GM12878 (cell line): ENCODE results near the gene SPPL2B. TPM values are rescaled to one million over a fixed set of nuclear protein-coding genes. Genes with fewer than 3 reads are reported as not detected.

Experiments
- ATAC-seq: fragments of 200-7000 bp; cut with Tn5 transposase; 3 replicates; pipeline ENCODE4 v1.9.1; 2020; ENCODE audit warnings: mild to moderate bottlenecking, moderate library complexity
- BruUV-seq: library from RNA; stranded (reverse); fragments of 400-500 nt; replicated peaks from 2 replicates; lab custom pipeline; 2021; lab: Mats Ljungman, UMichigan
- CTCF ChIA-PET: fragments of 300-600 bp; sonication (Branson Sonifier 250); formaldehyde crosslinking; extraction: SDS; loops from one replicate; lab custom pipeline; 2021; ENCODE audit warnings: inconsistent platforms; lab: Yijun Ruan, JAX
- POLR2A ChIA-PET: fragments of 350-600 bp; formaldehyde crosslinking; extraction: SDS; loops from one replicate; lab custom pipeline; 2021; ENCODE audit warnings: inconsistent platforms; lab: Charles Lee
- RAD21 ChIA-PET: fragments of 300-600 bp; sonication (Branson Sonifier 250); formaldehyde crosslinking; loops from one replicate; lab custom pipeline; 2023; ENCODE audit warnings: antibody characterized with exemption; ENCODE audit not compliant: unreplicated experiment; lab: Charles Lee
- SMC1A ChIA-PET: fragments of 300-600 bp; sonication (Branson Sonifier 250); formaldehyde crosslinking; loops from one replicate; lab custom pipeline; 2023; ENCODE audit not compliant: unreplicated experiment, uncharacterized antibody; lab: Charles Lee
- DNase-seq: peaks from one replicate; pipeline ENCODE4 v3.0.0-alpha.2; 2011; ENCODE audit warnings: low read depth, low spot score
- FAIRE-seq: peaks from 3 replicates; lab custom pipeline; 2011; peaks lifted over from hg19 to GRCh38; lab: Jason Lieb, UNC
- H2AFZ ChIP-seq: 2 replicates; pipeline ENCODE4 v1.6.0; 2011; ENCODE audit warnings: low read depth, low read length, control low read depth; ENCODE audit not compliant: control insufficient read depth
- H3K27ac ChIP-seq: 2 replicates; pipeline ENCODE4 v1.5.1; 2011; ENCODE audit warnings: control low read depth; ENCODE audit not compliant: control insufficient read depth, insufficient read depth
- H3K27me3 ChIP-seq, 2 experiments: replicated peaks in 1 of 2; 2 replicates each; pipeline versions ENCODE4 v1.6.0 to v1.6.1; 2011; ENCODE audit warnings: low read length in 1 of 2; ENCODE audit not compliant: control insufficient read depth in 2 of 2, insufficient read depth in 2 of 2
- H3K36me3 ChIP-seq, 2 experiments: 2 replicates each; pipeline ENCODE4 v1.5.1; 2011; ENCODE audit warnings: low read length in 1 of 2; ENCODE audit not compliant: control insufficient read depth in 2 of 2, insufficient read depth in 2 of 2
- H3K4me1 ChIP-seq: 2 replicates; pipeline ENCODE4 v1.6.1; 2011; ENCODE audit warnings: mild to moderate bottlenecking, low read length, moderate library complexity, mixed read lengths; ENCODE audit not compliant: control insufficient read depth, insufficient read depth
- H3K4me2 ChIP-seq: 2 replicates; pipeline ENCODE4 v1.6.0; 2011; ENCODE audit warnings: control low read depth; ENCODE audit not compliant: control insufficient read depth, insufficient read depth
- H3K4me3 ChIP-seq: fragments of 200-600 bp; sonication (generic); 2 replicates; pipeline ENCODE4 v1.5.1; 2016
- H3K79me2 ChIP-seq: 2 replicates; pipeline ENCODE4 v1.6.0; 2011; ENCODE audit warnings: low read length; ENCODE audit not compliant: control insufficient read depth, insufficient read depth
- H3K9ac ChIP-seq: 2 replicates; pipeline ENCODE4 v1.8.0; 2011; ENCODE audit warnings: low read length, control low read depth, mixed read lengths; ENCODE audit not compliant: control insufficient read depth, insufficient read depth
- H3K9me3 ChIP-seq: replicated peaks from 3 replicates; pipeline ENCODE4 v1.5.1; 2011; ENCODE audit warnings: mild to moderate bottlenecking, low read length; ENCODE audit not compliant: control insufficient read depth, insufficient read depth
- H4K20me1 ChIP-seq: 2 replicates; pipeline ENCODE4 v1.6.0; 2011; ENCODE audit not compliant: control insufficient read depth, insufficient read depth
- CBX3 ChIP-seq: fragments of 200-600 bp; sonication (generic); IDR thresholded peaks from 2 replicates; pipeline ENCODE4 v1.6.1; 2016; ENCODE audit warnings: low read depth, borderline replicate concordance
- EZH2 ChIP-seq: IDR thresholded peaks from 2 replicates; pipeline ENCODE4 v1.6.1; 2012; ENCODE audit warnings: low read depth, mild to moderate bottlenecking, control low read depth, inconsistent platforms, low read length, borderline replicate concordance; ENCODE audit not compliant: control insufficient read depth
- NR2F1 ChIP-seq: fragments of 450-650 bp; conservative IDR thresholded peaks from 2 replicates; pipeline ENCODE4 v1.6.1; 2017; ENCODE audit warnings: mild to moderate bottlenecking
- NRF1 ChIP-seq: conservative IDR thresholded peaks from 2 replicates; pipeline ENCODE4 v1.6.1; 2011; ENCODE audit warnings: mild to moderate bottlenecking, low read depth, low read length, improper control_type of control experiment
- RCOR1 ChIP-seq: conservative IDR thresholded peaks from 2 replicates; pipeline ENCODE4 v1.6.1; 2012; ENCODE audit warnings: low read depth, low read length, improper control_type of control experiment
- REST ChIP-seq: IDR thresholded peaks from 2 replicates; pipeline ENCODE4 v1.6.1; 2012; ENCODE audit warnings: mild to moderate bottlenecking, low read depth, low read length
- SREBF2 ChIP-seq: IDR thresholded peaks from 2 replicates; pipeline ENCODE4 v1.6.1; 2012; ENCODE audit warnings: mild to moderate bottlenecking, low read length
- STAT1 ChIP-seq: fragments of 450-650 bp; conservative IDR thresholded peaks from 2 replicates; pipeline ENCODE4 v1.6.1; 2014; ENCODE audit warnings: antibody characterized with exemption, mild to moderate bottlenecking
- TCF3 ChIP-seq: IDR thresholded peaks from 2 replicates; pipeline ENCODE4 v1.6.1; 2012; ENCODE audit warnings: low read depth, mild to moderate bottlenecking, low read length, borderline replicate concordance; ENCODE audit not compliant: insufficient read depth
- YBX1 ChIP-seq: fragments of 450-650 bp; IDR thresholded peaks from 2 replicates; pipeline ENCODE4 v1.6.1; 2016; ENCODE audit warnings: antibody characterized with exemption
- ZBTB33 ChIP-seq: fragments of 450-650 bp; IDR thresholded peaks from 2 replicates; pipeline ENCODE4 v1.6.1; 2017; ENCODE audit warnings: mild to moderate bottlenecking
- ZNF24 ChIP-seq: fragments of 450-650 bp; IDR thresholded peaks from 2 replicates; pipeline ENCODE4 v1.6.1; 2017; ENCODE audit warnings: antibody characterized with exemption, mild to moderate bottlenecking
- WGBS: methylation state at CpG from one replicate; pipeline ENCODE4 v1.1.6; 2016; ENCODE audit warnings: low lambda C conversion rate; ENCODE audit not compliant: insufficient replicate concordance, insufficient coverage; ENCODE audit errors: missing lambda C conversion rate; 5-methylcytosine and 5-hydroxymethylcytosine counted together
- in situ Hi-C: fragments of 300-500 bp; cut with MboI; formaldehyde crosslinking; loops from 9 replicates; pipeline ENCODE4 v1.14.3; 2018; ENCODE audit warnings: mixed read lengths
- intact Hi-C: fragments of 100-400 bp; cut with micrococcal nuclease; formaldehyde crosslinking; loops from one replicate; pipeline ENCODE4 v1.14.2; 2022; ENCODE audit not compliant: unreplicated experiment
- polyA plus RNA-seq, 11 experiments: library from polyadenylated mRNA; depleted of rRNA in 4 of 11; unstranded in 6 of 11; stranded (reverse) in 5 of 11; fragments of >200 nt; fragmentation: Nextera tagmentation in 4 of 11; fragmentation: Illumina TruSeq in 1 of 11; extraction: Ambion mirVana in 4 of 11; extraction: Trizol in 1 of 11; gene quantifications; 1 replicate in 1 of 11; 2 replicates in 10 of 11; pipeline versions ENCODE4 v1.2.1 to v1.2.3, GENCODE V29; 2011 to 2016; ENCODE audit warnings: inconsistent platforms in 2 of 11, missing spikeins in 2 of 11, low read depth in 1 of 11
- total RNA-seq, 4 experiments: library from RNA; depleted of rRNA in 3 of 4; stranded (reverse); fragments of >200 nt in 3 of 4; fragmentation: Illumina TruSeq in 1 of 4; extraction: Trizol in 1 of 4; gene quantifications; 2 replicates each; pipeline versions ENCODE4 v1.2.1 to v1.2.3, GENCODE V29; 2013 to 2021

Gene SPPL2B
- total and polyA plus RNA-seq, 10 of the 15 experiments (the other 5 are each of a cell fraction or from before 2014, with no cell fraction given), result 0.29 to 56.5 (median 18.3) TPM

- TF ChIP-seq ZNF24 (no peak), ZBTB33 (no peak), NRF1 (no peak), CBX3 (no peak), SREBF2 (no peak), STAT1 (no peak), NR2F1 (no peak), RCOR1 (no peak), TCF3 (peak; percentile 74; the same call in 1 of the 2 replicates)
Measured at GRCh38 chr19:2336528-2337328, 8.2 kb downstream of the SPPL2B start (continued).

GRCh38 chr19:2337329-2337707 lies 8.8 kb downstream of the SPPL2B start:
- no peak for TF ChIP-seq REST
- peak; percentile 92 for TF ChIP-seq ZBTB33
- TF ChIP-seq YBX1, result no peak
- TF ChIP-seq EZH2, result no peak
- no peak for TF ChIP-seq CBX3
- TF ChIP-seq, all 136 proteins: peak for 1
- no TSS peak for BruUV-seq
- CTCF ChIA-PET, result no interaction called here

More at GRCh38 chr19:2337329-2337707, 8.8 kb downstream of the SPPL2B start:
- in situ Hi-C loops (no loop called here), intact Hi-C loops (no loop called here)
- H4K20me1 ChIP-seq, result no peaks in the 10 kb centered on the region
- ChIA-PET POLR2A (no interaction called here), SMC1A (no interaction called here), RAD21 (no interaction called here)
- no peak overlapping the region for H3K4me2 ChIP-seq
- DNase-seq (no peak), FAIRE-seq (no peak), ATAC-seq (peak; percentile 22; the same call in 1 of the 3 replicates)
- H3K9me3 ChIP-seq, result no peaks in the 10 kb centered on the region; the same call in 2 of the 3 replicates
- H3K4me3 ChIP-seq, result no peak overlapping the region
- peaks cover 4% of the 10 kb centered on the region for H3K4me1 ChIP-seq
- H3K27me3 ChIP-seq, result no peaks in the 10 kb centered on the region
- WGBS, result 96% methylated on average over 15 of the region's 19 CpGs
- H2AFZ ChIP-seq, result no peak overlapping the region
- H3K79me2 ChIP-seq, result peaks cover 11% of the 10 kb centered on the region
- peaks cover 0 to 10% of the 10 kb centered on the region in 2 experiments; a peak in 3 of 4 replicates for H3K36me3 ChIP-seq
- no peak overlapping the region for H3K9ac ChIP-seq
- H3K27ac ChIP-seq, result no peak overlapping the region
